ENCODE results near the gene CYP46A1.
A peak's percentile ranks its signal among the peaks of the same experiment; 100 is the strongest.

CYP46A1 gene

GRCh38 chr14:99674776-99675381, 9.2 kb upstream of the CYP46A1 start:
- DNase-seq = no peak

- no peak for DNase-seq
These were observed 8.7 kb upstream of the CYP46A1 start for GRCh38 chr14:99675382-99675835.

- DNase-seq = no peak
These were observed 8.1 kb upstream of the CYP46A1 start for GRCh38 chr14:99675951-99676350.

- no peak for DNase-seq
These were observed 7.4 kb upstream of the CYP46A1 start for GRCh38 chr14:99676657-99677056.

GRCh38 chr14:99677231-99678140, 6.6 kb upstream of the CYP46A1 start:
- DNase-seq = no peak

GRCh38 chr14:99678198-99678597, 5.9 kb upstream of the CYP46A1 start:
- DNase-seq = no peak

- DNase-seq = no peak
These were observed 5.0 kb upstream of the CYP46A1 start for GRCh38 chr14:99679111-99679510.

GRCh38 chr14:99679543-99679942, 4.6 kb upstream of the CYP46A1 start:
- DNase-seq = no peak

GRCh38 chr14:99679996-99680395, 4.1 kb upstream of the CYP46A1 start:
- no peak for DNase-seq

GRCh38 chr14:99681101-99681831, 2.8 kb upstream of the CYP46A1 start:
- DNase-seq = peak; percentile 71

- DNase-seq = no peak
These were observed 2.3 kb upstream of the CYP46A1 start for GRCh38 chr14:99681832-99682148.

GRCh38 chr14:99682809-99683618, 1.1 kb upstream of the CYP46A1 start:
- peak; percentile 55 for DNase-seq

GRCh38 chr14:99684410-99684934, 374 bp downstream of the CYP46A1 start:
- DNase-seq = no peak

- no peak for DNase-seq
These were observed 1.1 kb downstream of the CYP46A1 start for GRCh38 chr14:99685151-99685591.

GRCh38 chr14:99685596-99685995, 1.5 kb downstream of the CYP46A1 start:
- DNase-seq = no peak

- no peak for DNase-seq
These were observed 2.6 kb downstream of the CYP46A1 start for GRCh38 chr14:99686557-99687283.

- DNase-seq = no peak
These were observed 3.4 kb downstream of the CYP46A1 start for GRCh38 chr14:99687284-99688209.

- no peak for DNase-seq
These were observed 4.1 kb downstream of the CYP46A1 start for GRCh38 chr14:99688210-99688581.

- DNase-seq = no peak
These were observed 4.5 kb downstream of the CYP46A1 start for GRCh38 chr14:99688629-99689028.

Measured in NCI-H510A treated with DMSO at 0.1 percent for 48 hours (cell line).